ENCODE data around the gene MARS2.

MARS2 gene

GRCh38 chr2:197705121-197705911, at the start of gene MARS2:
Gene MARS2 (plus strand): TSS chr2:197705369. CDS start chr2:197705406, 37 bp downstream.
- no peak for TF ChIP-seq CTCF (IDR thresholded peaks at IDR 0.05; ENCODE audit: extremely low read depth, missing control alignments)
- peak; percentile 95 for DNase-seq (ENCODE audit: low spot score)

- no peak for TF ChIP-seq CTCF (IDR thresholded peaks at IDR 0.05; ENCODE audit: extremely low read depth, missing control alignments)
- no peak for DNase-seq (ENCODE audit: low spot score)
Observed at GRCh38 chr2:197657562-197657961, 47.6 kb upstream of the MARS2 start.

GRCh38 chr2:197661626-197662025, 43.5 kb upstream of the MARS2 start:
- no peak for DNase-seq (ENCODE audit: low spot score)
- TF ChIP-seq CTCF (IDR thresholded peaks at IDR 0.05; ENCODE audit: extremely low read depth, missing control alignments) = no peak

GRCh38 chr2:197666277-197666676, 38.9 kb upstream of the MARS2 start:
- no peak for TF ChIP-seq CTCF (IDR thresholded peaks at IDR 0.05; ENCODE audit: extremely low read depth, missing control alignments)
- DNase-seq (ENCODE audit: low spot score) = no peak

- DNase-seq (ENCODE audit: low spot score) = no peak
- no peak for TF ChIP-seq CTCF (IDR thresholded peaks at IDR 0.05; ENCODE audit: extremely low read depth, missing control alignments)
Observed at GRCh38 chr2:197668296-197668695, 36.9 kb upstream of the MARS2 start.

- TF ChIP-seq CTCF (IDR thresholded peaks at IDR 0.05; ENCODE audit: extremely low read depth, missing control alignments) = no peak
- no peak for DNase-seq (ENCODE audit: low spot score)
Observed at GRCh38 chr2:197669077-197669476, 36.1 kb upstream of the MARS2 start.

- DNase-seq (ENCODE audit: low spot score) = no peak
- no peak for TF ChIP-seq CTCF (IDR thresholded peaks at IDR 0.05; ENCODE audit: extremely low read depth, missing control alignments)
Observed at GRCh38 chr2:197672371-197672893, 32.7 kb upstream of the MARS2 start.

Data from GM20000 (cell line).